Duodenal mucosa (tissue), 2 donors: ENCODE data around the gene DCAF11.

Experiments used
- H3K27ac ChIP-seq: one replicate; pipeline ENCODE4 v1.7.0; 2013; ENCODE audit warnings: low read depth, low read length
- H3K27me3 ChIP-seq, 2 donors: one replicate each; pipeline ENCODE4 v1.7.0; 2013; ENCODE audit warnings: low read length in 2 of 2, control low read depth in 1 of 2; ENCODE audit not compliant: insufficient read depth in 2 of 2, control insufficient read depth in 1 of 2
- H3K36me3 ChIP-seq, 2 donors: one replicate each; pipeline ENCODE4 v1.7.0; 2013; ENCODE audit warnings: low read length in 2 of 2, control low read depth in 1 of 2; ENCODE audit not compliant: insufficient read depth in 2 of 2, control insufficient read depth in 1 of 2
- H3K4me1 ChIP-seq, 2 donors: one replicate each; pipeline ENCODE4 v1.7.0; 2013; ENCODE audit warnings: low read length in 2 of 2, control low read depth in 1 of 2; ENCODE audit not compliant: insufficient read depth in 2 of 2, control insufficient read depth in 1 of 2
- H3K4me3 ChIP-seq, 2 donors: one replicate each; pipeline ENCODE4 v1.7.0; 2013; ENCODE audit warnings: low read length in 2 of 2, low read depth in 1 of 2
- H3K9ac ChIP-seq, 2 donors: one replicate each; pipeline ENCODE4 v1.7.0; 2013; ENCODE audit warnings: low read length in 2 of 2, low read depth in 1 of 2
- H3K9me3 ChIP-seq, 2 donors: one replicate each; pipeline ENCODE4 v1.7.0; 2013; ENCODE audit warnings: low read length in 2 of 2, control low read depth in 1 of 2; ENCODE audit not compliant: control insufficient read depth in 1 of 2

DCAF11 gene

DNA sequence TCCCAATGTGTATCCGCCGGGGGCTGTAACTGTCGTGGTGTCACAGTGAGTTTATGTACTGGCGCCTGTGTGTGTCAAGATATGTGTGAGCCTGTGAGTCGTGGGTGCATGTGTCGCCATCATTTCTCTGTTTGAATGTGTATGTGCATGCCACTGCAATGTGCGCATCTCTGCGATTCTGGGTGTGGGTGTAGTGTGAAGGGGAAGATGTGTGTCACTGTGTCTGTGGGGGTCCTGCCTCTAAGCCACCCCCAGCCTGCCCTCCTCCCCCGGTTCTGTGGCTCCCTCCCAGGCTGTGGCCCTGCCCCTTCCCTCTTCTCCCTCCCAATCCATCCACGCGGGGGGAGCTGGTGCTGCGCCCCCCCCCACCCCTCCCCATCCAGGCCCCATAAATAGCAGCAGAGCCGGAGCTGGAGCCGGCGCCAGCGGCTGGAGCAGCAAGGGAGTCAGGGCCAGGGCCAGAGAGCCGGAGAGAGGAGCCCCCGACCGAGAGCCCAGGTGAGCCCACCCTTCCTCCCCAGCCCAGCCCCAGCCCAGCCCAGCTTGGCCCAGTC, 43.4 kb upstream of the DCAF11 start, which contains the start of gene CPNE6:
Gene CPNE6, plus strand, starts transcription at position 419 of the 554 bp plus-strand sequence. CDS start 1,375 bp downstream, outside the sequence.
- Histone ChIP-seq H3K9ac (peak within 1 kb of the TSS; percentile 6), H3K36me3 (no peaks in the 10 kb centered on the region), H3K4me1 (peaks cover 53 to 56% of the 10 kb centered on the region in 2 donors), H3K4me3 (peak within 1 kb of the TSS; percentile 19 to 34), H3K9me3 (no peaks in the 10 kb centered on the region), H3K27ac (peak within 1 kb of the TSS; percentile 15), H3K27me3 (no peaks in the 10 kb centered on the region)

DNA sequence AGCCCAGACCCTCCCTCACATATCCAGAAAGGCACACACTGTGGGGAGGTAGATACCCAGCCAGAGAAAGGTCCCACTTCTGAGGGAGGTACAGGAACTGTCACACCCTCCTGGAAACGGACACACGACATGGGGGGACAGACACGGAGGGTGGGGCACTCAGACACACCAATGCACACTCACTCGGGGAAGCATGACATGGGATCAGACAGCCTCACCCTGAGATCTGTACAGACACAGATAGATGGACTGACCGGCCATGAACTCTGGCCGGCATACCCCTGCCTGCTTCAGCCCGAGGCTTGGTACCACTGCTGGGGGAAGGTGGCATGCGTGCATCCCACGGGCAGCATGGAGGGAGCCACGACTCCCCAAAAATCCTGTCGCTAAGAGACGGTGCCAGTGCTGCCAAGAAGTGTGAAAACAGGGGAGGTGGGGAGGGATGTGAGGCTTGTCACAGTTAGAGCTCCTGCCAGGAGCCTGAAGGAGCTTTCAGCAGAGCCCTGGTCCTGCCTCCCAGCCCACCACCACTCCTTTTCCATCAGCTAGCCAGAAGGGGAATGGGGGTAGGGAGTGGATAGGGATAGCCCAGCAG, 42.6 kb upstream of the DCAF11 start:
- Histone ChIP-seq H3K36me3 (no peaks in the 10 kb centered on the region), H3K27me3 (no peaks in the 10 kb centered on the region), H3K9ac (peak overlapping the region; percentile 6), H3K4me3 (peak overlapping the region; percentile 19 to 34), H3K9me3 (no peaks in the 10 kb centered on the region), H3K27ac (peak overlapping the region; percentile 15), H3K4me1 (peaks cover 52 to 53% of the 10 kb centered on the region in 2 donors)

DNA sequence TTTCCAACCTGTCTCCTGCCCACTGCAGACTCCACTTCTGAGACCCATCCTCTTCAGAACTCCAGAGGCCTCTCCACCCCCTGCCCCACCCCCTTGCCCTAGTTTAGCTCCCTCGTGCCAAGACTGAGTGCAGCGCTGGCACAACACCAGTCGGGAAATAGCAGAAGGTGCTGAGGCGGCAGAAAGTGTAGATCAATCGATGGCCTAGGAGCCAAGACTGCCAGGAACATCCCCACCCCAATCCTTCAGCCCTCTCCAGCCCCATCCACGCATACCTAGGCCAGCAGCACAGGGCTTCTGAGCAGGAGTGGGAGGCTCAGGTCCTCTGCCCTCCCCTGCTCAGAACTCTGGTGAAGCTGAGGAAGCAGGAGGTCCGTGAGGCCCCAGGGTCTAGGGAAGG, 42.1 kb upstream of the DCAF11 start:
- Histone ChIP-seq H3K27me3 (no peaks in the 10 kb centered on the region), H3K36me3 (no peaks in the 10 kb centered on the region), H3K4me1 (peaks cover 48 to 51% of the 10 kb centered on the region in 2 donors), H3K27ac (peak overlapping the region; percentile 64), H3K9me3 (no peaks in the 10 kb centered on the region), H3K4me3 (peak overlapping the region in 1 of 2 donors; percentile 34), H3K9ac (peak overlapping the region; percentile 15 to 46)

DNA sequence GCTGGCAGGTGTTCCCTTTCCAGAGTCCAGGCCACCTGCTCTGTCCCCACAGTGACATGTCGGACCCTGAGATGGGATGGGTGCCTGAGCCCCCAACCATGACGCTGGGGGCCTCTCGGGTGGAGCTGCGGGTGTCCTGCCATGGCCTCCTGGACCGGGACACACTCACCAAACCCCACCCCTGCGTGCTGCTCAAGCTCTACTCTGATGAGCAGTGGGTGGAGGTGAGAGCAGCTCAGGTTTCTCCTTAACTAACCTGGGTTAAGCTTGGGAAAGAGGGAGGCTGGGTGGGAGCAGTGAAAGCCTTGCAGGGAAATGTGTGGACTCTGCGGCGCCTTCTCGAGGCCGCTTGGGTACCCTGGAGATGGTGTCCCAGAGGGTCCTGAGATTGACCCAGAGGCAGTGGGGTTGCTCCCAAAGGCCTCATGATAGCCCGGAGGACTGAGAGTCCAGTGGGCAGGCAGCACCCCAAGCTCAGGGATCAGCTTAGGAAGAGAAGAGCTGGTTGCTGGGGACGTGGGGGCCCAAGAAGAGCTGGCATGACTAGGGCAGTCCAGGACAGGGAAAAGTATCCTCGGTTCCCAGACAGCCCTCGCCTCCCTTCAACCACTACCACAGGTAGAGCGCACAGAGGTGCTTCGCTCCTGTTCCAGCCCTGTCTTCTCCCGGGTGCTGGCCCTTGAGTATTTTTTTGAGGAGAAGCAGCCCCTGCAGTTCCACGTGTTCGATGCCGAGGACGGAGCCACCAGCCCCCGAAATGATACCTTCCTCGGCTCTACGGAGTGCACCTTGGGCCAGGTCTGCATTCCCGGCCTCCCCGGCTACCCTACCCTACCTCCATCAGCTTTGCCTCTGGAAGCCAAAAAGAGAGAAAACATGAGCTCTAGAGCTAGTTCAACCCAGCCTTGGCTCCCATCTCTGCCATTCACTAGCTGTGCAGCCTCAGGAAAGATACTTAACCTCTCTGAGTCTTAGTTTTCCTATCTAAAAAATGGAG, 41.4 kb upstream of the DCAF11 start:
- Histone ChIP-seq H3K9ac (peak overlapping the region; percentile 15 to 46), H3K9me3 (no peaks in the 10 kb centered on the region), H3K4me1 (peaks cover 48 to 51% of the 10 kb centered on the region in 2 donors)

DNA sequence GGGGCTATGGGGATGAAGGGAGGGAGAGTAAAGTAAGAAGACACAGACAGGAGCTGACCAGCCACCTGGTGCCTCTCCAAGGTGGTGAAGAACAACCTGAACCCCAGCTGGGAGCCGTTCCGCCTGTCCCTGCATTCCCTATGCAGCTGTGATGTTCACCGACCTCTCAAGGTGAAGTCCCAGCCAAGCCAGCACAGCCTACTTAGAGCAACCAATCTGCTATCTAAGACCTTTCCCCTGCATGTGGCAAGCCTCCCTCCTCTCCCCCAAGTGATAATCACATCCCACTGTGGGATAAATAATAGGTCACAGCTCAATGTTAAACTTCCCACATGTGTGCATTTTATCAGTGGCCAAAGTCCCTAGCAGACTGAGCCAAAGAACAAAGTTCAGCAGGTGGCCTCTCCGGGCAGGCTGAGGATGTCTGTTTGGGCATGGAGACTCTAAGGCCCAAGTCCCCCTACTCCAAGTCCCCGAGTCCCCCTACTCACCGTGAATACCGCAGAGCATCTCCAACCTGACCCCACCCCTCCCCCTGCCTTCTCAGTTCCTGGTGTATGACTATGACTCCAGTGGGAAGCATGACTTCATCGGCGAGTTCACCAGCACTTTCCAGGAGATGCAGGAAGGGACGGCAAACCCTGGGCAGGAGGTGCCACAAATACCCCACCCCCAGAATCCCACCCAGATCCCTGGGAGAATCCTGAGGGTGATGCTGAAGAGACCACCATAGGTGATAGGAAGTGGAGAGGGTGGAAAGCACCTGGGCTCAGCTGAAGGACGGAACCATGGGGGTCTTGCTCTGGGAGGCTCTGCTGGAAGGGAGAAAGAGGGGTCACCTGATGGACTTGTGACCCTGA, 39.7 kb upstream of the DCAF11 start:
- H3K9me3 ChIP-seq = no peaks in the 10 kb centered on the region
- peaks cover 0 to 3% of the 10 kb centered on the region in 2 donors for H3K27me3 ChIP-seq
- H3K27ac ChIP-seq = peak overlapping the region; percentile 72
- H3K36me3 ChIP-seq = no peaks in the 10 kb centered on the region
- H3K9ac ChIP-seq = peak overlapping the region; percentile 48 to 51
- peak overlapping the region; percentile 41 to 45 for H3K4me3 ChIP-seq
- peaks cover 48 to 52% of the 10 kb centered on the region in 2 donors for H3K4me1 ChIP-seq

More for the DNA sequence above, 41.4 kb upstream of the DCAF11 start:
- H3K27ac ChIP-seq = peak overlapping the region; percentile 64
- no peaks in the 10 kb centered on the region for H3K36me3 ChIP-seq
- H3K27me3 ChIP-seq = no peaks in the 10 kb centered on the region
- peak overlapping the region in 1 of 2 donors; percentile 20 for H3K4me3 ChIP-seq

DNA sequence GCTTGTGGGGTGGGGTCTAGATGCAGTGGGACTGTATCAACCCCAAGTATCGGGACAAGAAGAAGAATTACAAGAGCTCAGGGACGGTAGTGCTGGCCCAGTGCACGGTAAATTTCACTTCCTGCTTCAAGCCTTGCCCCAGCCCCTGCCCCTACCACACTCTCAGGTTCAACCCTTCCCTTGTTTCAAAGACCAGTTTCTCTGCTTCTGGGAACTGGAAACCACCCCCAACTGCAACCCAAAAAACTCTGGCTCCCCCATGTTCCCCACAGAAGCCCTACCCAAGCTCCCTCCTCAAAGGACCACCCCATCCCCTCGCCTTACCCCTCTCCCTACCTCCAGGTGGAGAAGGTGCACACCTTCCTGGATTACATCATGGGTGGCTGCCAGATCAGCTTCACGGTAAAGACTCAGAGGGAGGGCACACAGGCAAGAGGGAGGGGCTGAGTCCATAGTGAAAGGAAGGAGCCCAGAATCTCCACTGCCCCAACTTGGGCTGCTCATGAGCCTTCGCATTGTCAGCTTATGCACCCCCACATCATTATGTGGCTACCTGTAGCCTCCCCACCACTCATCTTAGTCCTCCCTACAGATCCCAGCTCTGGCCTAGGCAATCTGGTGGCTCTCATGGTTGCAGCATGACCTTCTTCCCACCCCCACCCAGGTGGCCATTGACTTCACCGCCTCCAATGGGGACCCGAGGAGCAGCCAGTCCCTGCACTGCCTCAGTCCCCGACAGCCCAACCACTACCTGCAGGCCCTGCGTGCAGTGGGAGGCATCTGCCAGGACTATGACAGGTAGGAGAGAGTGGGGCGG, 38.9 kb upstream of the DCAF11 start:
- Histone ChIP-seq H3K27ac (peak overlapping the region; percentile 72), H3K4me3 (peak overlapping the region; percentile 41 to 45), H3K9ac (peak overlapping the region; percentile 48 to 51), H3K9me3 (no peaks in the 10 kb centered on the region), H3K36me3 (no peaks in the 10 kb centered on the region), H3K4me1 (peaks cover 55 to 57% of the 10 kb centered on the region in 2 donors), H3K27me3 (peaks cover 0 to 3% of the 10 kb centered on the region in 2 donors)

DNA sequence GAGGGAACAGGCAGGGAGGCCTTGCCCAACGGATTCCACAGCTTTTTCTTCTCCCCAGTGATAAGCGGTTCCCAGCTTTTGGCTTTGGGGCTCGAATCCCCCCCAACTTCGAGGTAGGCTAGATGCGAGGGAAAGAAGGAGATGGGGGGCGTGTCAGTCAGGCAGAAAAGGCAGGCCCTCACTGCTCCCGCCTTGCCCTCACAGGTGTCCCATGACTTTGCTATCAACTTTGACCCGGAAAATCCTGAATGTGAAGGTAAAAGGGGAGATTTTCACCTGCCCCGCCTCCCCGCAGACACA, 38.3 kb upstream of the DCAF11 start:
- Histone ChIP-seq H3K27me3 (peaks cover 0 to 3% of the 10 kb centered on the region in 2 donors), H3K27ac (no peak overlapping the region), H3K9me3 (no peaks in the 10 kb centered on the region), H3K4me3 (no peak overlapping the region), H3K9ac (peak overlapping the region in 1 of 2 donors; percentile 51), H3K4me1 (peaks cover 57% of the 10 kb centered on the region in 2 donors), H3K36me3 (no peaks in the 10 kb centered on the region)

DNA sequence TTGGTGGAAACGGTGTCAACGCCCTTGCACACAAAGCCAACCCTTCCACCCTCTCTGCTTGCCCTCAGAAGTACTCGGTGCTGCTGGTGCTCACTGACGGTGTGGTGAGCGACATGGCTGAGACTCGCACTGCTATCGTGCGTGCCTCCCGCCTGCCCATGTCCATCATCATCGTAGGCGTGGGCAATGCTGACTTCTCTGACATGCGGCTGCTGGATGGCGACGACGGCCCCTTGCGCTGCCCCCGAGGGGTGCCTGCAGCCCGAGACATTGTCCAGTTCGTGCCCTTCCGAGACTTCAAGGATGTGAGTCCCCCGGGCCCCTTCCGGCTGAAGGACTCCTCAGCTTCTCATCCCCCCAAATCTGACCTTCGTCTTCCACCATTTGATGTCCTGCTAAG, 37.5 kb upstream of the DCAF11 start:
- Histone ChIP-seq H3K9ac (no peak overlapping the region), H3K4me3 (no peak overlapping the region), H3K9me3 (no peaks in the 10 kb centered on the region), H3K4me1 (peaks cover 56% of the 10 kb centered on the region in 2 donors), H3K27ac (no peak overlapping the region), H3K36me3 (no peaks in the 10 kb centered on the region), H3K27me3 (peaks cover 0 to 3% of the 10 kb centered on the region in 2 donors)

DNA sequence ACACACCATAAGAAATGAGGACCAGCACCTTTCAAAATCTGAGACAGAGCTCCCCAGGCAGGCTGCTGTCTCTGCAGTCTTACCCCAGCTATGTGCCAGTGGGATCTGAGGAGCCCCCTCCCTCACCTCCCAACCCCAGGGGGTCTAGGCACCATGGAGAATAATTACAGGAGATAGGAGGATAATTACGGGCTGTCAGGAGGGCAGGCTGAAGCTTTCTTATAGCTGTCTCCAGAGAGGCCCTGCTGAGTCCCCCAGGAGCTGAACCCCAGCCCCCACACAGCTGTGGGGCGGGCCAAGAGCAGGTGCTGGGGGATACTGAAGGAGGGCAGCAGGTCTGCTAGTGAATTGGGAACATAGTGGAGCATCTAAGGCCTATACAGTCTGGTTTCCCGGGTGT, 36.4 kb upstream of the DCAF11 start:
- Histone ChIP-seq H3K27me3 (peaks cover 0 to 3% of the 10 kb centered on the region in 2 donors), H3K9me3 (no peaks in the 10 kb centered on the region), H3K36me3 (no peaks in the 10 kb centered on the region), H3K4me1 (peaks cover 46 to 48% of the 10 kb centered on the region in 2 donors), H3K4me3 (no peak overlapping the region), H3K9ac (no peak overlapping the region), H3K27ac (no peak overlapping the region)
